PC-3 (cell line): ENCODE data around the gene HOXC9.

Experiments used
- EZH2 ChIP-seq: fragments of 300-600 bp; sonication (generic); IDR thresholded peaks from one replicate; pipeline ENCODE4 v1.6.1; 2017; ENCODE audit warnings: antibody characterized with exemption, mild to moderate bottlenecking, low read length; ENCODE audit not compliant: unreplicated experiment
- TF ChIP-seq, protein P1 (sequence below): fragments of 300-600 bp; sonication (generic); conservative IDR thresholded peaks from 2 replicates; pipeline ENCODE4 v1.5.1; 2017; ENCODE audit warnings: antibody characterized with exemption, low read depth, mild to moderate bottlenecking, low read length

DNA sequence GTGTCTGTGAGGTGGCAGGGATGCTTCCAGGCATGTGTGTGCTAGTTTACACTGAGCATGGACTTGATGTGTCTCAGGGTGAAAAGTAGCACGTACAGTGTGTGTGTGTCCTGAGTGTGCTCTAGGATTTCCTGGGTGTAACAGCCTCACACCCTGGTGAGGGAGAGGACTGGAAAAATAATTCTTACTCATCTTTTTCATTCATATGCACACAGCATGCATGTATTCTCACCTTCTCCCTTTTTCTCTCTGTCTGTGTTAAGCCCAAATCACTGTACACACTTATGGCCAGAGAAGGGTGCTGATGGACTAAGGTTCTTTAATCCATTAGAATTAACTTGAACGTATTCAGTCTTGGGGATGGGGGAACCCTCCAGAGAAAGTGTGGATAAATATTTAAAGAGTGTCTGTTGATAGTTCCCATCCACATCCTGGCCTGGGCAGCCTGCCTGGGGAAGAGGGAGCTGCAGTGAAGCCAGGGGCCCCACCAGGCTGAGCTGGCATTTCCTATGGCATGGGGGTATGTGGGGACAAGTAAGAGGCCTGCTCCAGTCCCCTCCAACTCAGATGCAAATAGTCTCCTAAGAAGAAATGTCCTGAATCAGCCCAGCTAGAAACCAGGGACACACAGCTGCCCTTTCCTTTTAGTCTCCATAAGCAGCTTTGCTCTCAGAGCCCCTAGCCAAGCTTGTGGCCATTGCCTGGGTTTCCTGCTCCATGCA is 7.7 kb downstream of the HOXC9 start:
- TF ChIP-seq, protein P1, sequence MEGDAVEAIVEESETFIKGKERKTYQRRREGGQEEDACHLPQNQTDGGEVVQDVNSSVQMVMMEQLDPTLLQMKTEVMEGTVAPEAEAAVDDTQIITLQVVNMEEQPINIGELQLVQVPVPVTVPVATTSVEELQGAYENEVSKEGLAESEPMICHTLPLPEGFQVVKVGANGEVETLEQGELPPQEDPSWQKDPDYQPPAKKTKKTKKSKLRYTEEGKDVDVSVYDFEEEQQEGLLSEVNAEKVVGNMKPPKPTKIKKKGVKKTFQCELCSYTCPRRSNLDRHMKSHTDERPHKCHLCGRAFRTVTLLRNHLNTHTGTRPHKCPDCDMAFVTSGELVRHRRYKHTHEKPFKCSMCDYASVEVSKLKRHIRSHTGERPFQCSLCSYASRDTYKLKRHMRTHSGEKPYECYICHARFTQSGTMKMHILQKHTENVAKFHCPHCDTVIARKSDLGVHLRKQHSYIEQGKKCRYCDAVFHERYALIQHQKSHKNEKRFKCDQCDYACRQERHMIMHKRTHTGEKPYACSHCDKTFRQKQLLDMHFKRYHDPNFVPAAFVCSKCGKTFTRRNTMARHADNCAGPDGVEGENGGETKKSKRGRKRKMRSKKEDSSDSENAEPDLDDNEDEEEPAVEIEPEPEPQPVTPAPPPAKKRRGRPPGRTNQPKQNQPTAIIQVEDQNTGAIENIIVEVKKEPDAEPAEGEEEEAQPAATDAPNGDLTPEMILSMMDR, result no peak
- TF ChIP-seq EZH2, result no peak
